Endodermal cell (in vitro differentiated cells): ENCODE measurements around the gene BLNK. TPM values are rescaled to one million over a fixed set of nuclear protein-coding genes. Genes with fewer than 3 reads are reported as not detected.

Experiments
- DNase-seq: peaks from one replicate; pipeline ENCODE4 v3.0.0-alpha.2; 2017
- H3K27ac ChIP-seq: 2 replicates; pipeline ENCODE4 v1.5.1; 2013; ENCODE audit warnings: mild to moderate bottlenecking, low read depth, low read length, moderate library complexity
- H3K27me3 ChIP-seq: 2 replicates; pipeline ENCODE4 v1.6.1; 2013; ENCODE audit warnings: mild to moderate bottlenecking, low read length, moderate library complexity; ENCODE audit not compliant: insufficient read depth, control insufficient read depth, poor library complexity, severe bottlenecking
- H3K36me3 ChIP-seq: 2 replicates; pipeline ENCODE4 v1.7.0; 2013; ENCODE audit warnings: mild to moderate bottlenecking, low read length, moderate library complexity; ENCODE audit not compliant: control insufficient read depth, insufficient read depth
- H3K4me1 ChIP-seq: one replicate; pipeline ENCODE4 v1.7.0; 2013; ENCODE audit warnings: low read length; ENCODE audit not compliant: control insufficient read depth, insufficient read depth
- H3K4me3 ChIP-seq: 2 replicates; pipeline ENCODE4 v1.5.1; 2013; ENCODE audit warnings: mild to moderate bottlenecking, low read length, moderate library complexity
- H3K9ac ChIP-seq: 2 replicates; pipeline ENCODE4 v1.6.1; 2013; ENCODE audit warnings: mild to moderate bottlenecking, low read length, moderate library complexity; ENCODE audit not compliant: poor library complexity, severe bottlenecking; ENCODE audit errors: extremely low read depth
- H3K9me3 ChIP-seq: 2 replicates; pipeline ENCODE4 v1.6.1; 2013; ENCODE audit warnings: mild to moderate bottlenecking, low read length, moderate library complexity; ENCODE audit not compliant: control insufficient read depth
- H3K27ac Mint-ChIP-seq: 2 replicates; pipeline ENCODE4 v1.8.0; 2020; ENCODE audit warnings: mixed read lengths
- H3K27me3 Mint-ChIP-seq: 2 replicates; pipeline ENCODE4 v1.8.0; 2021; ENCODE audit warnings: mild to moderate bottlenecking, mixed read lengths; ENCODE audit not compliant: insufficient read depth
- H3K36me3 Mint-ChIP-seq: 2 replicates; pipeline ENCODE4 v1.8.0; 2020; ENCODE audit warnings: low read depth, mixed read lengths
- H3K4me1 Mint-ChIP-seq: 2 replicates; pipeline ENCODE4 v1.8.0; 2020; ENCODE audit warnings: mixed read lengths
- H3K4me3 Mint-ChIP-seq: 2 replicates; pipeline ENCODE4 v1.8.0; 2020; ENCODE audit warnings: mild to moderate bottlenecking, moderate library complexity, mixed read lengths
- H3K9me3 Mint-ChIP-seq: 2 replicates; pipeline ENCODE4 v1.8.0; 2020; ENCODE audit warnings: mild to moderate bottlenecking, mixed read lengths
- WGBS, 2 experiments: methylation state at CpG; one replicate each; pipeline versions ENCODE4 v1.1.5 to v1.1.7; 2013; ENCODE audit warnings: missing lambda C conversion rate in 2 of 2, mixed read lengths in 1 of 2; ENCODE audit not compliant: insufficient coverage in 1 of 2, insufficient read length in 1 of 2; 5-methylcytosine and 5-hydroxymethylcytosine counted together
- total RNA-seq, 2 donors: library from RNA; stranded (reverse); fragmentation: NEBNext Ultra II Directional in 1 of 2; extraction: Animal tissue kit (Norgen Biotek cat#: 25700) in 1 of 2; gene quantifications; 2 replicates in 1 of 2; 3 replicates in 1 of 2; pipeline ENCODE4 v1.2.1, GENCODE V29; 2021
- TF ChIP-seq, protein P1 (sequence below): fragments of 200-600 bp; sonication (generic); conservative IDR thresholded peaks from 2 replicates; pipeline ENCODE4 v1.5.0; 2021; ENCODE audit warnings: antibody characterized with exemption, mild to moderate bottlenecking

Gene BLNK
- total RNA-seq, 2 donors from 2014 or later, result not detected

DNA sequence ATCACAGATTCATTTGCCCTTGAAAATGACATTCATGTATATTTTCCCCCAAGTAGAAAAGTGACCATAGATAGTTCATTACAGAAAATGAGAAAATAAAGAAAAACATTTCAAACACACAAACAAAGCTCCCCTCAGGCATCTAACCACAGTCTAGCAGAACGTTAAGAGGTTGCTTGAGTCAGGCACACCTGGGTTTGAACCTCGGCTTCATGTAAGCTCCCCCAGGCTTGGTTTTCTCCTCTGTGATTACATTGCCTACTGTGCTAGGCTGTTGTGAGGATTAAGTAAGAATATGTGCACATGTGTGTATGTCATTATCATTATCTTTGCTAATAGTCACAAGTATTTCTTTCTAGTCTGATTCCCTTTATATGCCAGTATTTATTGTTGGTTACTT lies 42.0 kb upstream of the BLNK start:
- Histone ChIP-seq H3K4me3 (no peak overlapping the region), H3K4me1 (peaks cover 18% of the 10 kb centered on the region), H3K27ac (no peak overlapping the region), H3K27me3 (peaks cover 8% of the 10 kb centered on the region), H3K9me3 (no peaks in the 10 kb centered on the region), H3K9ac (no peak overlapping the region), H3K36me3 (no peaks in the 10 kb centered on the region)
- Mint-ChIP-seq H3K9me3 (no peaks in the 10 kb centered on the region), H3K36me3 (no peaks in the 10 kb centered on the region), H3K4me1 (peaks cover 34% of the 10 kb centered on the region), H3K4me3 (no peak overlapping the region), H3K27me3 (no peaks in the 10 kb centered on the region), H3K27ac (no peak overlapping the region)
- TF ChIP-seq, protein P1, sequence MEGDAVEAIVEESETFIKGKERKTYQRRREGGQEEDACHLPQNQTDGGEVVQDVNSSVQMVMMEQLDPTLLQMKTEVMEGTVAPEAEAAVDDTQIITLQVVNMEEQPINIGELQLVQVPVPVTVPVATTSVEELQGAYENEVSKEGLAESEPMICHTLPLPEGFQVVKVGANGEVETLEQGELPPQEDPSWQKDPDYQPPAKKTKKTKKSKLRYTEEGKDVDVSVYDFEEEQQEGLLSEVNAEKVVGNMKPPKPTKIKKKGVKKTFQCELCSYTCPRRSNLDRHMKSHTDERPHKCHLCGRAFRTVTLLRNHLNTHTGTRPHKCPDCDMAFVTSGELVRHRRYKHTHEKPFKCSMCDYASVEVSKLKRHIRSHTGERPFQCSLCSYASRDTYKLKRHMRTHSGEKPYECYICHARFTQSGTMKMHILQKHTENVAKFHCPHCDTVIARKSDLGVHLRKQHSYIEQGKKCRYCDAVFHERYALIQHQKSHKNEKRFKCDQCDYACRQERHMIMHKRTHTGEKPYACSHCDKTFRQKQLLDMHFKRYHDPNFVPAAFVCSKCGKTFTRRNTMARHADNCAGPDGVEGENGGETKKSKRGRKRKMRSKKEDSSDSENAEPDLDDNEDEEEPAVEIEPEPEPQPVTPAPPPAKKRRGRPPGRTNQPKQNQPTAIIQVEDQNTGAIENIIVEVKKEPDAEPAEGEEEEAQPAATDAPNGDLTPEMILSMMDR, result no peak
- WGBS, 2 experiments, result 80 to 97% methylated on average over 1 to 2 of the region's 2 CpGs
- DNase-seq, result no peak

DNA sequence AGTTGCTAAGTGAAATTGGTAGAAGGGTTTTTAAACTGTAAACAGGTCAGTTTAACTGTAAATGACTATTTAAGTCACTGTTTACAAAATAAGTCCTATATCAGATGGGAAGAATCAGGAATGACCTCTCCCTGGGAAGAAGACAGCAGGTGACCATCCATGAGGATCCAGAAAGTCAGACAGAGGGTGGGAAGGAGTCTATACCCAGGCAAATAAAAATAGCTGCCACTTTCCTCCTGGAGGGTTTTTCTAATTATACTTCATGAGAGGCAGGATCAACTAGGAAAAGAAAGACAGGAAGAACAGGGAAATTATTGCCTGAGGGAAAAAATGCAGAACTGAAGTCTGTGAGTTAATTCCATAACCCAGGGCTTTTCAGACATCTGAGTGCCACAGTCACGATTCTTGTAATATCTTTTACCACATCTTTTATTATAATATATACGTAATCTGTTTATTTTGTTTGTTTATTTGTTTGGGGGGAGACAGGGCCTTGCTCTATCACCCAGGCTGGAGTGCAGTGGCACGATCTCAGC lies 39.9 kb upstream of the BLNK start:
- Mint-ChIP-seq H3K4me3 (no peak overlapping the region), H3K9me3 (no peaks in the 10 kb centered on the region), H3K4me1 (peaks cover 35% of the 10 kb centered on the region), H3K36me3 (no peaks in the 10 kb centered on the region), H3K27me3 (no peaks in the 10 kb centered on the region), H3K27ac (no peak overlapping the region)
- Histone ChIP-seq H3K4me3 (no peak overlapping the region), H3K36me3 (no peaks in the 10 kb centered on the region), H3K27me3 (no peaks in the 10 kb centered on the region), H3K9me3 (no peaks in the 10 kb centered on the region), H3K4me1 (peaks cover 18% of the 10 kb centered on the region), H3K9ac (no peak overlapping the region), H3K27ac (peak overlapping the region; percentile 22)
- WGBS, 2 experiments, result 75% methylated on average over 2 of the region's 3 CpGs; no CpG with 5 or more reads in 1 of the 2 experiments
- TF ChIP-seq, protein P1, result no peak
- DNase-seq, result no peak

DNA sequence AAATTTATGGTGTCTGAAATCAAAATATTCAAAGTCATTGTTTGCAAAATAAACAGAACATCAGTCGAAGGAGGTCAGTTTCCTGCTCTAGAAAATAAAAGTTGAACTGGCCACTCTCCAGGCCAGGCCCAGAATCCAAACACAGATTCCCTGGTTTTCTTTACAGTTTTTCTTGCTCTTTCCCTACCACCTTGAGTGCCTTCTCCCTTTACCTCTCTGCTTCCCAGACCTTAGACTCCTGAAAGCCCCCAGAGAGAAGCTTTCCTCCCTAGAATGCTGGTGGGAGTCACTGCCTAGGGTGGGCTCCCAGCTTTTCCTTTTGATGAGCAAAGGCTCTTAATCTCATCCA lies 38.9 kb upstream of the BLNK start:
- H3K4me1 Mint-ChIP-seq, result peaks cover 35% of the 10 kb centered on the region
- H3K27ac ChIP-seq, result peak overlapping the region; percentile 47

More for the DNA sequence above, 38.9 kb upstream of the BLNK start:
- TF ChIP-seq, protein P1, result no peak
- H3K4me3 Mint-ChIP-seq, result no peak overlapping the region
- Histone ChIP-seq H3K9ac (no peak overlapping the region), H3K36me3 (no peaks in the 10 kb centered on the region), H3K4me1 (peaks cover 18% of the 10 kb centered on the region), H3K4me3 (no peak overlapping the region), H3K9me3 (no peaks in the 10 kb centered on the region), H3K27me3 (no peaks in the 10 kb centered on the region)
- peak overlapping the region; percentile 70 for H3K27ac Mint-ChIP-seq
- 8 to 27% methylated on average over 1 of the region's 1 CpG for WGBS, 2 experiments
- no peaks in the 10 kb centered on the region for H3K9me3 Mint-ChIP-seq
- H3K27me3 Mint-ChIP-seq, result no peaks in the 10 kb centered on the region
- peak; percentile 57 for DNase-seq
- no peaks in the 10 kb centered on the region for H3K36me3 Mint-ChIP-seq
